CMK (cell line): ENCODE data around the gene INTS2.
"Not testable (repeated sequence)": the region's sequence is repeated elsewhere in the genome, so short reads cannot be mapped to it uniquely, and the experiment has no call there.

Experiments
- DNase-seq: peaks from one replicate; pipeline ENCODE4 v3.0.0-alpha.2; 2010; ENCODE audit warnings: low read depth

The INTS2 gene, protein sequence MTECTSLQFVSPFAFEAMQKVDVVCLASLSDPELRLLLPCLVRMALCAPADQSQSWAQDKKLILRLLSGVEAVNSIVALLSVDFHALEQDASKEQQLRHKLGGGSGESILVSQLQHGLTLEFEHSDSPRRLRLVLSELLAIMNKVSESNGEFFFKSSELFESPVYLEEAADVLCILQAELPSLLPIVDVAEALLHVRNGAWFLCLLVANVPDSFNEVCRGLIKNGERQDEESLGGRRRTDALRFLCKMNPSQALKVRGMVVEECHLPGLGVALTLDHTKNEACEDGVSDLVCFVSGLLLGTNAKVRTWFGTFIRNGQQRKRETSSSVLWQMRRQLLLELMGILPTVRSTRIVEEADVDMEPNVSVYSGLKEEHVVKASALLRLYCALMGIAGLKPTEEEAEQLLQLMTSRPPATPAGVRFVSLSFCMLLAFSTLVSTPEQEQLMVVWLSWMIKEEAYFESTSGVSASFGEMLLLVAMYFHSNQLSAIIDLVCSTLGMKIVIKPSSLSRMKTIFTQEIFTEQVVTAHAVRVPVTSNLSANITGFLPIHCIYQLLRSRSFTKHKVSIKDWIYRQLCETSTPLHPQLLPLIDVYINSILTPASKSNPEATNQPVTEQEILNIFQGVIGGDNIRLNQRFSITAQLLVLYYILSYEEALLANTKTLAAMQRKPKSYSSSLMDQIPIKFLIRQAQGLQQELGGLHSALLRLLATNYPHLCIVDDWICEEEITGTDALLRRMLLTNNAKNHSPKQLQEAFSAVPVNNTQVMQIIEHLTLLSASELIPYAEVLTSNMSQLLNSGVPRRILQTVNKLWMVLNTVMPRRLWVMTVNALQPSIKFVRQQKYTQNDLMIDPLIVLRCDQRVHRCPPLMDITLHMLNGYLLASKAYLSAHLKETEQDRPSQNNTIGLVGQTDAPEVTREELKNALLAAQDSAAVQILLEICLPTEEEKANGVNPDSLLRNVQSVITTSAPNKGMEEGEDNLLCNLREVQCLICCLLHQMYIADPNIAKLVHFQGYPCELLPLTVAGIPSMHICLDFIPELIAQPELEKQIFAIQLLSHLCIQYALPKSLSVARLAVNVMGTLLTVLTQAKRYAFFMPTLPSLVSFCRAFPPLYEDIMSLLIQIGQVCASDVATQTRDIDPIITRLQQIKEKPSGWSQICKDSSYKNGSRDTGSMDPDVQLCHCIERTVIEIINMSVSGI

DNA sequence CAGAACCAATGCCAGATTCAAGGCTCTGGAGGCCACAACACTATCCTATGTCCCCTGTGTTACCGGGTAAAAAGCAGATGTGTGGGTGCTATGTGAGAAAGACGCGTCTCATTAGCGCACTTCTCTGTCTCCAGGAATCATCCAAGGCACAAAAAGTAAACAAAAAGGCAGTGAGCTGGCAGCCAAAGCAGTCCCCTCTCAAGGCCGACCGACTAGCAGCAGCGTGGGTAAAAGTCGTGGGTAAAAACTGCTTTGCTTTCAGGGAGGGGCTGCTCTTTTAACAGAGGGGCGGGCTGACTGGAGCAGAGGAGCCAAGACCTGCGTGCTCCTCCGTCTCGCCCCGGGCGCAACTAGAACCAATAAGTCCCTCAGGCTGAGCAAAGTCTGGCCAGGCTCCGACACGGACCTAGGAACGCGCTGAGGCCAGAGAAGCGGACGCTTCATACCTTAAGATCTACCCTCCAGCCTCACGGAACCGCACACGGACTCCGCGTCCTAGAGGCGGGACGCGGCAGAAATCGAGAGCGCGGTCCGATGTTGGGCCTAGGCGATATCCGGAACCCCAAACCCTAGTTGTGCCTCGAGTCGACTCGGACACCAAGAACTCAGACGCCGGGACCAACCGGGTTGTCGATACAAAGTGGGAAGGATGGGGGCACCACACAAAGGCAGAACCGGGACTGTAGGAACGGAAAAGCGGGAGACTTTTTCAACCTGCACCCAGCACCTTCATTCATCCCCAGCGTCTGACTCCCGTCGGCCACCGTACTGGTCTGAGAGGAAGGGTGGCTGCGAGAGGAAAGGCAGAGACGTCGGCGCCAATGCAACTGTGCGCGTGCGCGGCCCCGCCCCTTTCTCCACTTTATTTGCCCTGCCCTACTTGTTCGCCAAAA lies at the start of gene INTS2:
INTS2 (minus strand) TSS at position 775 of the 893 bp plus-strand sequence. CDS start 1,338 bp downstream, outside the sequence.
- peak; percentile 89 for DNase-seq

DNA sequence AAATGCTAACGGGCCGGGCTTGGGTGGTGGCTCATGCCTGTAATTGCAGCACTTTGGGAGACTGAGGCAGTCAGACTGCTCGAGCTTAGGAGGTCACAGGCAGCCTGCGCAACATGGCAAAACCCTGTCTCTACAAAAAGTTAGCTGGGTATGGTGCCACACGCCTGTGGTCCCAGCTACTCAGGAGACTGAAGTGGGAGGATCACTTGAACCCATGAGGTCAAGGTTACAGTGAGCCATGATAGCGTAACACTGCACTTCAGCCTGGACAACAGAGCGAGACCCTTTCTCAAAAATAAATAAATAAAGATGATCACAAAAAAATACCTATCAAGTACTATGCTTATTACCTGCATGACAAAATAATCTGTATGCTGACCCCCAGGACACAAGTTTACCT lies 46.3 kb upstream of the INTS2 start:
- no peak for DNase-seq

DNA sequence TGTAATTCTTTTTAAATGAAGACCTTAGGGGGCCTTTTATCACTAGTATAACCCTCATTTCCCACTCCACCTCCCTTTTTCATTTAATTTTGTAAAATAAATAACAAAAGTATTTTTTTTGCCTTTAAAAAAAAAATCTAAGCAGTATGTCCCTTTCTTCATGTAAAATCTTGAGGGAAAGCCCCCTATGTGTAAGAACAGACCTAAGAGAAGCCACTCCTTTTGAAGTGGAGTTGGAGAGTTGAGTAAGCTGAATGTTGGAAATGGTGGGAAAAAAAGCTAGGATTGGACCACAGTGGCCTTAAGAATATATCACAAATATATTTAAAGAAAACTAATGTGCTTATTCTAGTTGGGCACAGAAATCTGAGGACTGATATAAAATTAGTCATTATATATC lies 44.5 kb upstream of the INTS2 start:
- no peak for DNase-seq

DNA sequence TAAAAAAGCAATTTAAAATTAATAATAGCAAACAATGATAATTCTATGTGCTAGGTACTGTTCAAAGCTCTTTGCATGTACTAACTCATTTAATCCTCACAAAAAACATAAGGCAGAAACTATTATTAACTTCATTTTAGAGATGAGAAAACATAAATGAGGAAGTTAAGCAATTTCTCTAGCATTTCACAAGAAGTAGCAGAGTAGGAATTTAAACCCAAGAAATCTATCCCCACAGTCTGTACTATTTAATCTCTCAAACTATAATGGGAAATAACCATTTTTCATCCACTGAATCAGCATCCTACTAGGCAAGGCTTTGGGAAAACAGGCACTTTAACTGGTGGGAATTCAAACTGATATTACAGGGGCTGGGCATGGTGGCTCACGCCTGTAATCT lies 42.2 kb upstream of the INTS2 start:
- no peak for DNase-seq

DNA sequence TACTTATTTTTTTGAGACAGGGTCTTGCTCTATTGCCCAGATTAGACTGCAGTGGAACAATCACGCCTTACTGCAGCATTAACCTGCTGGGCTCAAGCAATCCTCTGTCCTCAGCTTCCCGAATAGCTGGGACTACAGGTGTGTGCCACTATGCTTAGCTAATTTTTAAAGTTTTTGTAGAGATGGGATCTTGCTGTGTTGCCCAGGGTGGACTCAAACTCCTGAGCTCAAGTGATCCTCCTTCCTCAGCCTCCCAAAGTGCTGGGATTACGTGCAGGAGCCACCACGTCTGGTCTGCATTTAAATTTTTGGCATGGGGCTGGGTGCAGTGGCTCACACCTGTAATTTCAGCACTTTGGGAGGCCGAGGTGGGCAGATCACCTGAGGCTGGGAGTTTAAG lies 41.0 kb upstream of the INTS2 start:
- no peak for DNase-seq

DNA sequence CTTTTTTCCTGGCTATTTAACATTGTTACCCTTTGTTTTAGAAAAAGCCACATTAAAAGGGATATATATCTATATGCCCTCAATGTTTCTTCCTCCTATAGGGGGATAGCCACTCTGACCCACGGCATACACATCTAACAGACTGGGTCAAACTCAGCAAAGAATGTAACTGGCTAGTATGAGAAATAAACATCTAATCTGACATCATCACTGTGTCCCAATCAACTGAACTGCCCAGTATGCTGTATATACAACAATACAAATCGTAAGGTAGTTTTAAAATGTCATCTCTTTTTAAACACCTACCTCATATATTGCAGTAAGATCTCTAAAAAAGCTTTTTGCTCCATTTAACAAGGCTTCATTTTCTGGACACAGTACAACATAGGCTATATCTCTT lies 39.9 kb upstream of the INTS2 start:
- DNase-seq: no peak

DNA sequence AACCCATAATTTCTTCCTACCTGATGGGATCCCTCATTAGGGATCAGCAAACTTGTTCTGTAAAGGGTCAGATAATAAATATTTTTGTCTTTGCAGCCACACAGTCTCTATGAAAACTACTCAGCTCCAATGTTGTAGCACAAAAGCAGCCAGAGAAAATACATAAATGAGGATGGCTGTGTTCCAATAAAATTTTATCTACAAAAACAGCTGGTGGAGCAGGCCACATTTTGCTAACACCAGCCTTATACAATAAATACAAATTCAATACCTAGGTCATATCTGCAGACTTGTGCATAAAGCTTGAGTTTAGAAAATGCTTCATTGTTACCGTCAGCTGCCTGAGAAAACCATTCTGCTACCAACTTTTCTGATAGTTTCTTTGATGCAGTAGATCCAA lies 38.4 kb upstream of the INTS2 start:
- no peak for DNase-seq

DNA sequence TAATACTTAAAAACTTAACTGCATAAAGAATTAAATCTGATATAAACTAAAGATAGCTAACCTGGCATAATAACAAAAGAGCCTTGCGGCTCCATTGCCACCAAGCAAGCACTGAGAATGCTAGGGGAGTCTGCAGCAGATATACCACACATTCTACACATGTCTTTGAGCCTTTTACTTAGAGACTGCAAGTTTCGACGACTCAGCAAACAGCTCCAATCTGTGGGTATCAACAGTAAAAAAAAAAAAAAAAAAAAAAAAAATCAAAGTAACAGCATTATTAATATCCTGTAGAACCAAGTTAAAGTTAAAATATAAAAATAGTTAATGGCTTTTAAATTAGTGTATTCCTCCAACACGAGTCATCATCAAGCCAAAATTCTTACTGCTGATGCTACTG lies 27.8 kb upstream of the INTS2 start:
- DNase-seq: no peak

DNA sequence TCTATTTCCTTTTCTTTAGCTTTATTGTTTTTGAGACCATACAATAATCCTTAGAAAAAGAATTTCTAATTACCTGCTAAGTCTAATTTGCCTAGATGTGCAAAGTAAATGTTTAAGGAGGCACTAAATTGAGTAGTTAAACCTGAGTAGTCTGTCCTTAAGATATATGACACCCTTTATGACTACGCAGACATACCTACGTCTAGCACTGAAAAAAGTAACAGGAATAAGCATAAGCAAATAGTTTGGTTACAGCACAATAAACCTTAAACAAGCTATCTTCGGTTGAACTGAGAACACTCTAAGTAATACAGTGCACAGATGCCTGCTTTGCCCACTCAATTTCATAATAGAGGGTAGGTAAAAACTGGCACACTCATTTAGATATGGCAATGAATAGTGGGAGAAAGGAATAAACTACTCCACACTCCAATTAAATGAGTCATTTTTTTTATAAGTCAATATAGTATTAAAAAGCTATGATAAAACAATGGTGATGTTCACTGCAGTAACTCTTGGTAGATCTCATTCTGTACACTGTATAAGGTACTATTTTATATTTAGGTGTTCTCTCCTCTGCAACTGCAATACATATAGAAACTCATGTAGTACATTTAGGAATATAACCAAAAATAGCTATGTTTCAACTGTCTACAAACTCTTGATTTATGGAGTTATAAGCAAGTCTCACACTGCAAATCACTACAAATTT lies 19.7 kb upstream of the INTS2 start:
- DNase-seq: no peak

DNA sequence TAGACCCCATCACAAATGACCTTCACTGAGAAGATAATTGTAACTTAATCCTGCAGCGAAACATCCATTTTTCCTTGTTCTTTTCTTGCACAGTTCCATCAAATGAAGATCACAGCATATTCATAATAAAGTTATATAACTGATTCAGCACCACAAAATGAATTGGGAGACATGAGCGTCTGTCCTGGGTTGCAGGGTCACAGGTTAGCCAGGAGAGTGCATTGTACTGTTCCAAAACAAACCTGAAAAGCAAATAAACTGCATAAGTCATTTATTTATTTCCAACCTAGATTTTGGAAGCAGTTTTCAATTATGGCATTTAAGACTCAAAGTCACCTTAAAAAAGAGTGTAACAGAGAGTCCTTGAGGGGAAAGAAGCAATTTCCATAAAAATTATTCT lies 18.6 kb upstream of the INTS2 start:
- no peak for DNase-seq

DNA sequence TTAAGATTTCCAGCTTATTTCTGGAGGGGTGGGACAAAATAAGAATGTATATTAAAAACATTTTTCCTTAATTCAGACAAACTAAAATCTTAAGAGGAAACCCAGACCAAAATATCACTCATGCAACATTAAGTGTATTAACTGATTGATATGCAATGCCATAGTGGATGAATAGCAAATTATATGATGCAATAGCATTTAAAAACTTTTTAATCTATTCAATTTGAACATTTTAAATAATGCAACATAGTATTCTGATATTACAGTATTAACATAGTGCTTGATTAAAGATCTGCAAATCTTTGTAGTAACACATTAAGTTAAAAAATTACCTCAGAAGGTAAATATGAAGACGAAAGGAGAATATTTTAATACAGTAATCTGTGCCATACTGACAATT lies 15.3 kb upstream of the INTS2 start:
- DNase-seq: no peak

DNA sequence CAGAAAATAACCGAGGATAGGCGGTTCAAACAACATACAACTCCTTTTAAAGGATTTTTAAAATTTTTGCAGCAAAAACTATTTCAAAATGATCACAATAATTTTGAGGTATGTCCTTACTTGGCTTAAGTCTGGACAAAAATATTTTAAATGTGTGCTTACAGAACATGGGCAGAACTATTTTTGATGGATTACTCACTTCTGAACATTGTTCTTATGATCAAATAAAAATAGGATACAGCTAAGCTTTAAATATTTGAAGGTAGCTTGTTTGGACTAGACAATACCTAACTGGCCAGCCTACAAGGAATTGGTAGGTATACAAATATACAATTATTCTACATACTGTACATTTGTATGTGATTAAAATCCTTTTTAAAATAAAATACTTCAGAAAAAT lies 14.3 kb upstream of the INTS2 start:
- DNase-seq: no peak

DNA sequence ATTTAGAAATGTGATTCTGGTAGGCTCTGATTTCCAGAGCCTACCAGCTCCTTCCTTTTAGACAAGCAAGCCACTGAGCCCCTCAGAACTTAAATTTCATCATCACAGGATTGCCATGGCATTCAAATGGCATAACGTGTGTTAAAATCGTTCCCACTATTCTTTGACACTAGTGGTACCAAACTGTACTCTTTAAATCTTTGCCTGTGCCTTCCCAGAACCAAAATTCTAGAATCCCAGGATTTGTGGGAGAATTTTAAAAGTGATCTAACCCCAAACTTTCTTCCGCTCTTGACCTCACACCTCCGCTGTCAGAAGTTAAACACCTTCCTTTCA lies 287 bp upstream of the INTS2 start:
- DNase-seq: no peak

DNA sequence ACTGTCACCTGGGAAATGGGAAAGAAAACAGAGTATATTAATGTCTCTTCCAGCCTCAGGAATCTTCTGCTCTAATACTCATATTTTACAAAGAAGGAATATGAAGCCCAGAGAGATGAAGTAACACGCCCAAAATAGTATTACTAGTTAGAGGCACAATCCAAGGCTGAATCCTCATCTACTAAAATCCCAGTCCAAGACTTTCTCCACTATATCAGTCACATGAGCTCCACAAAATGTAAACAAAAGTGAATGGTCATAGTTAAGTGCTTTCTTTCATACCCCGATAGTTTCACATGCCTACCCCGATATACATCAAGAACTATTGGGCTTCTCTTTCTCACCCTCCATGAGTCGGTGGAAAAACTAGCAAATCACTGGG lies 965 bp downstream of the INTS2 start:
- DNase-seq: no peak

DNA sequence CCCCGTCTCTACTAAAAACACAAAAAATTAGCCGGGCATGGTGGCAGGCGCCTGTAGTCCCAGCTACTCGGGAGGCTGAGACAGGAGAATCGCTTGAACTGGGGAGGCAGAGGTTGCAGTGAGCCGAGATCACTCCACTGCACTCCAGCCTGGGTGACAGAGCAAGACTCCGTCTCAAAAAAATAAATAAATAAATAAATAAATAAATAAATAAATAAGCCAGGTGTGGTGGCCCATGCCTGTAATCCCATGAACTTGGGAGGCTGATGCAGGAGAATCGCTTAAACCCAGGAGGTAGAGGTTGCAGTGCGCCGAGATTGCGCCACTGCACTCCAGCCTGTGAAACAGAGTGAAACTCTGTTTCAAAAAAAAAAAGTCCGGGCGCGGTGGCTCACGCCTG lies 12.6 kb downstream of the INTS2 start:
- not testable (repeated sequence) for DNase-seq

DNA sequence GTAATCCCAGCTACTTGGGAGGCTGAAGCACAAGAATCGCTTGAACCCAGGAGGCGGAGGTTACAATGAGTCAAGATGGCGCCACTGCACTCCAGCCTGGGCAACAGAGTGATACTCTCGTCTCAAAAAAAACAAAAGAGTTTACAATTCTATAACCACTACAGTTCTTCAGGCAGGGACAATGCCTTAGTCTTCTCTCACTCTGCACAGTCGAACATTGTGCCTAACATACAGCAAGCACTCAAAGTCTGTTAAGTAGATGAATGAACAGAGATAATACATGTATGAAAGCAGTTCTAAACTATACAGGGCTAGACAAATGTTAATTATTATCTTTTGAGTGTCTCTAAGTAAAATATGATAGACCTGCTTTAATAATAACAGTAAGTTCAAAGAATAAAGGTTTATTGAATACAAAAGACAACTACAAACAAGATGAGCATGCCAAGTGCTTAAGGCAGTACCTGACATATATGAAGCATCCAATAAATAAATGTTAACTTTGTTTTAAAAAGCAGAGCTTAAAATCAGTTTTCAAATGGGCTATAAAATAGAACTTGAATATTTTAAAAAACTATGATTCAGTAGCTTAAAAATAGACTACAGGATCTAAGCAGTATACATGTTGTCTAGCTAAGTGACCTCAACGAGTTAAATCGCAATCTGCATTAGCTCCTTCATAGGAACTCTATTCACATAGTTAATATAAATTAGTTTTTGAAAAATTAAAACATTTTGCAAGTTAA lies 19.3 kb downstream of the INTS2 start:
- no peak for DNase-seq

DNA sequence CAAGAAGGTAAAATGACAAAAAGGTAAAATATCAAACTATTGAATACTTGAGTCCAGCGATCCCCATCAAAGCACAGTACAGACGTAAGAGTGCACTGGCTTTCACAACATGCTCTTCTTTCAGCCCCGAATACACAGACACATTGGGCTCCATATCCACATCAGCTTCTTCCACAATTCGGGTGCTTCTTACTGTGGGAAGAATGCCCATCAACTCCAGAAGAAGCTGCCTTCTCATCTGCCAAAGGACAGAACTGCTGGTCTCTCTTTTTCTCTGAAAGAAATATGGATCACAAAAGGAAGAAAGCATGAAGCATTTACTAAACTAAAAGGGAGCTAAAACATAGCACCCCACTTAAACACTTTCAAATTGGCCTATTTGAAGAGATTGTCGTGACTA lies 20.4 kb downstream of the INTS2 start:
- no peak for DNase-seq

DNA sequence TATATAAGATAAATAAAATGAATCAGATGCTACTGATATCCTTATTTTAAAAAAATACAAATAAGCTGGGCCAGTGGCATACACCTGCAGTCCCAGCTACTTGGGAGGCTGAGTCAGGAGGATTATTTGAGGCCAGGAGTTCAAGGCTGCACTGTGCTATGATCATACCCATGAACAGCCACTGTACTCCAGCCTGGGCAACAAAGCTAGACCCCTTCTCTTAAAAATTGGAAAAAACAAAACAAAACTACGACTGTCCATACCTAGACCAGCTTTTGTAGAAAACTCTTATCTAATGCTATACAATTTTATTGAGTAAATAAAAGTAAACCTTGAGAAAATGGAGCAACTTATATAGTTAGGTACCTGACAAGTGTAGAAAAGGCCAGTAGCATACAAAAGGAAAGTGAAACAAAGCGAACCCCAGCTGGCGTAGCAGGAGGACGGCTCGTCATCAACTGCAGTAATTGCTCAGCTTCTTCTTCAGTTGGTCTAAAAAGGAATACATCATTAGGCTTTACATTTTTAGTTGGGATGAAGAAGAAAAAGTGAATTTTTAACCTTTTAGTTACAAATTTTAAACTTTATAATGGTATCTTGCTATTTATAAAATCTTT lies 23.6 kb downstream of the INTS2 start:
- DNase-seq: no peak

DNA sequence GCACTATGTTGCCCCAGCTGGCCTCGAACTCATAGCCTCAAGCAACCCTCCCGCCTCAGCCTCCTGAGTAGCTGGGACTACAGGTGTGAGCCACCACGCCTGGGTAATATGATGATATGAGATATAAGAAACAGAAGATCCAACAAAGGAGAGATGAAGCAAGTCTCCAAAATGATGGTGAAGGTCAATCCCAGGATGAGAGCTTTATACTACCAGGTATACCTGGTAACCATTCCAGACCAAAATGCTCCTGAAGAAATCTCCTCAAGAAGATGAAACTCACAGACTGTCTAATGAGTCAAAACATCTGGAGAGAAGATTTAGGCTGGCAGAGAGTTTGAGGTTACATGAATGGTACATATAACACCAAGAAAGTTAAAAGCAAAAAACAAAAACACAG lies 24.5 kb downstream of the INTS2 start:
- no peak for DNase-seq
